Neural progenitor cell (in vitro differentiated cells): Measurements from ENCODE around the gene SLC2A13. TPM values are rescaled to one million over a fixed set of nuclear protein-coding genes. Genes with fewer than 3 reads are reported as not detected.

ENCODE experiments used
- DNase-seq: peaks from one replicate; pipeline ENCODE4 v3.0.0-alpha.2; 2016; ENCODE audit warnings: low spot score
- H2AFZ ChIP-seq: fragments of 200-600 bp; sonication (generic); replicated peaks from 2 replicates; pipeline ENCODE4 v1.6.1; 2016; ENCODE audit warnings: antibody characterized with exemption
- H3F3A ChIP-seq: fragments of 200-600 bp; sonication (generic); 2 replicates; pipeline ENCODE4 v1.6.1; 2016; ENCODE audit warnings: antibody characterized with exemption, low read depth
- H3K27ac ChIP-seq: fragments of 200-600 bp; sonication (generic); 2 replicates; pipeline ENCODE4 v1.5.1; 2016; ENCODE audit warnings: mild to moderate bottlenecking
- H3K27me3 ChIP-seq: fragments of 200-600 bp; sonication (generic); 2 replicates; pipeline ENCODE4 v1.6.1; 2016; ENCODE audit warnings: mild to moderate bottlenecking, moderate library complexity
- H3K36me3 ChIP-seq: fragments of 200-600 bp; sonication (generic); 2 replicates; pipeline ENCODE4 v1.5.1; 2016
- H3K4me1 ChIP-seq: fragments of 200-600 bp; sonication (generic); 2 replicates; pipeline ENCODE4 v1.6.1; 2016; ENCODE audit warnings: mixed run types
- H3K4me2 ChIP-seq: fragments of 200-600 bp; sonication (generic); 2 replicates; pipeline ENCODE4 v1.6.1; 2016
- H3K4me3 ChIP-seq: fragments of 200-600 bp; sonication (generic); 2 replicates; pipeline ENCODE4 v1.5.1; 2016
- H3K79me2 ChIP-seq: fragments of 200-600 bp; sonication (generic); 2 replicates; pipeline ENCODE4 v1.6.1; 2016; ENCODE audit warnings: low read depth
- H3K9ac ChIP-seq: fragments of 200-600 bp; sonication (generic); 2 replicates; pipeline ENCODE4 v1.6.1; 2016
- H3K9me3 ChIP-seq: fragments of 200-600 bp; sonication (generic); 2 replicates; pipeline ENCODE4 v1.5.1; 2016; ENCODE audit warnings: low read depth
- H4K20me1 ChIP-seq: fragments of 200-600 bp; sonication (generic); 2 replicates; pipeline ENCODE4 v1.6.1; 2016; ENCODE audit warnings: low read depth
- H3K27ac Mint-ChIP-seq: 3 replicates; pipeline ENCODE4 v1.8.0; 2021; ENCODE audit warnings: mixed read lengths
- H3K27me3 Mint-ChIP-seq: 2 replicates; pipeline ENCODE4 v1.8.0; 2022; ENCODE audit warnings: low read depth, mild to moderate bottlenecking, inconsistent platforms, moderate library complexity, mixed read lengths; ENCODE audit not compliant: insufficient read depth
- H3K36me3 Mint-ChIP-seq: 3 replicates; pipeline ENCODE4 v1.8.0; 2021; ENCODE audit warnings: mixed read lengths
- H3K4me1 Mint-ChIP-seq: 3 replicates; pipeline ENCODE4 v1.8.0; 2021; ENCODE audit warnings: mixed read lengths
- H3K4me3 Mint-ChIP-seq: 3 replicates; pipeline ENCODE4 v1.8.0; 2021; ENCODE audit warnings: mild to moderate bottlenecking, moderate library complexity, mixed read lengths
- H3K9me3 Mint-ChIP-seq: 3 replicates; pipeline ENCODE4 v1.8.0; 2020; ENCODE audit warnings: mixed read lengths
- EZH2 ChIP-seq: fragments of 200-600 bp; sonication (generic); IDR thresholded peaks from 2 replicates; pipeline ENCODE4 v1.6.1; 2017; ENCODE audit warnings: antibody characterized with exemption, mild to moderate bottlenecking, moderate library complexity
- EZH2phosphoT487 ChIP-seq: fragments of 200-600 bp; sonication (generic); IDR thresholded peaks from 2 replicates; pipeline ENCODE4 v1.6.1; 2017; ENCODE audit warnings: antibody characterized with exemption
- total RNA-seq: library from RNA; depleted of rRNA; stranded (reverse); fragments of >200 nt; gene quantifications from 2 replicates; pipeline ENCODE4 v1.2.3, GENCODE V29; 2015; ENCODE audit warnings: low replicate concordance
- TF ChIP-seq, protein P1 (sequence below): fragments of 200-600 bp; sonication (generic); IDR thresholded peaks from 2 replicates; pipeline ENCODE4 v1.5.1; 2017; ENCODE audit warnings: antibody characterized with exemption, mild to moderate bottlenecking

Gene SLC2A13
- total RNA-seq, 1 donor from 2014 or later = 11.1 TPM

GRCh38 chr12:40098406-40099145 lies 7.3 kb downstream of the SLC2A13 start:
- H3K27me3 Mint-ChIP-seq = no peaks in the 10 kb centered on the region
- no peaks in the 10 kb centered on the region for H3K36me3 ChIP-seq
- H3K9me3 Mint-ChIP-seq = no peaks in the 10 kb centered on the region
- no peak overlapping the region for H3K4me3 Mint-ChIP-seq
- no peak overlapping the region for H3K9ac ChIP-seq
- no peak overlapping the region for H2AFZ ChIP-seq
- no peaks in the 10 kb centered on the region for H4K20me1 ChIP-seq
- H3K79me2 ChIP-seq = no peaks in the 10 kb centered on the region
- H3K4me3 ChIP-seq = no peak overlapping the region
- no peak for TF ChIP-seq EZH2phosphoT487
- no peak for TF ChIP-seq EZH2
- TF ChIP-seq, protein P1, sequence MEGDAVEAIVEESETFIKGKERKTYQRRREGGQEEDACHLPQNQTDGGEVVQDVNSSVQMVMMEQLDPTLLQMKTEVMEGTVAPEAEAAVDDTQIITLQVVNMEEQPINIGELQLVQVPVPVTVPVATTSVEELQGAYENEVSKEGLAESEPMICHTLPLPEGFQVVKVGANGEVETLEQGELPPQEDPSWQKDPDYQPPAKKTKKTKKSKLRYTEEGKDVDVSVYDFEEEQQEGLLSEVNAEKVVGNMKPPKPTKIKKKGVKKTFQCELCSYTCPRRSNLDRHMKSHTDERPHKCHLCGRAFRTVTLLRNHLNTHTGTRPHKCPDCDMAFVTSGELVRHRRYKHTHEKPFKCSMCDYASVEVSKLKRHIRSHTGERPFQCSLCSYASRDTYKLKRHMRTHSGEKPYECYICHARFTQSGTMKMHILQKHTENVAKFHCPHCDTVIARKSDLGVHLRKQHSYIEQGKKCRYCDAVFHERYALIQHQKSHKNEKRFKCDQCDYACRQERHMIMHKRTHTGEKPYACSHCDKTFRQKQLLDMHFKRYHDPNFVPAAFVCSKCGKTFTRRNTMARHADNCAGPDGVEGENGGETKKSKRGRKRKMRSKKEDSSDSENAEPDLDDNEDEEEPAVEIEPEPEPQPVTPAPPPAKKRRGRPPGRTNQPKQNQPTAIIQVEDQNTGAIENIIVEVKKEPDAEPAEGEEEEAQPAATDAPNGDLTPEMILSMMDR = no peak
- no peak overlapping the region for H3K27ac Mint-ChIP-seq
- H3K4me1 Mint-ChIP-seq = peaks cover 5% of the 10 kb centered on the region
- no peak overlapping the region for H3K27ac ChIP-seq
- peaks cover 7% of the 10 kb centered on the region for H3K36me3 Mint-ChIP-seq
- H3K4me2 ChIP-seq = no peak overlapping the region
- H3F3A ChIP-seq = no peaks in the 10 kb centered on the region
- no peaks in the 10 kb centered on the region for H3K4me1 ChIP-seq
- no peaks in the 10 kb centered on the region for H3K9me3 ChIP-seq
- no peaks in the 10 kb centered on the region for H3K27me3 ChIP-seq
- no peak for DNase-seq

DNA sequence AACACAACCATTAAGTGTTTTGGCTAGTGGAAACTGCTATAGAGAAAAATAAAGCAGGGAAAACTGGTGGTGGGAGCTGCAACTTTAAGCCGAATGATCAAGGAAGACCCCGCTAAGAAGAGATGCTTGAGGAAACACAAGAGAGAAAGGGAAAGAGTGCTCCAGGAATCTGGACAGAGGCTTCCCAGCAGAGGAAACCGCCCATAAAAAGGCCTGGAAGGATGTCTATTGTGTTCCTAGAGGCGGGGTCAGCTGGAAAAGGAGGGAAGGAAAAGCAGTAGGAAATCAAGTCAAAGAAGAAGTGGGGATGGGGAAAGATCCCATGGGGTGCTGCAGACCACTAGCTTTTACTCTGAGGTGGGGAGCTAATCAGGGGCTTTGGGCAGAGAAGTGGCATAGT lies 12.4 kb downstream of the SLC2A13 start:
- Histone ChIP-seq H3K4me3 (no peak overlapping the region), H3K27ac (no peak overlapping the region), H3K9ac (no peak overlapping the region), H3K9me3 (no peaks in the 10 kb centered on the region), H3K4me1 (no peaks in the 10 kb centered on the region), H3K79me2 (no peaks in the 10 kb centered on the region), H3K27me3 (no peaks in the 10 kb centered on the region), H3K36me3 (no peaks in the 10 kb centered on the region), H3K4me2 (no peak overlapping the region), H4K20me1 (no peaks in the 10 kb centered on the region), H2AFZ (no peak overlapping the region), H3F3A (no peaks in the 10 kb centered on the region)
- H3K9me3 Mint-ChIP-seq = no peaks in the 10 kb centered on the region
- TF ChIP-seq EZH2 (no peak), EZH2phosphoT487 (no peak)
- TF ChIP-seq, protein P1 = no peak
- no peak overlapping the region for H3K4me3 Mint-ChIP-seq
- H3K4me1 Mint-ChIP-seq = no peaks in the 10 kb centered on the region
- H3K27me3 Mint-ChIP-seq = no peaks in the 10 kb centered on the region
- no peak for DNase-seq
- no peak overlapping the region for H3K27ac Mint-ChIP-seq
- H3K36me3 Mint-ChIP-seq = peaks cover 10% of the 10 kb centered on the region

DNA sequence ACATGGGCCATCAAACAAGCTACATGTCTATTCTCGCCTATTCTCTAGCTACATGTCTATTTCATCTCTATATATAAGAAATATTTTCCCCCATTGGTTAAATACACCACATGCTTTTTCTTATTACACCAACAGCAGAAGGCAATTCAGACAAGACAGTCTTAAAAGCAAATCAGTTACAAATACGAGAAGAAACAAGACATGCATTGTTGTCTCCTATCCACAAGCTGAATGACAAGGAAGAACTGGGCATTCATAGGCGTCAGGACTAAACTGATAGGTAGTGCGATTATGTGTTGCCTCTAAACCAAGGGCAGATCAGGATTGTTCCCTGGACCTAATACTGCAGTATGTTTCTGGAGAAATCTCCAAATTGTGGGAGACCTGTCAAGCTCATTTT lies 19.4 kb downstream of the SLC2A13 start:
- H3K9me3 ChIP-seq = no peaks in the 10 kb centered on the region
- H3K79me2 ChIP-seq = no peaks in the 10 kb centered on the region
- H3K4me3 Mint-ChIP-seq = no peak overlapping the region
- TF ChIP-seq, protein P1 = no peak
- no peak for TF ChIP-seq EZH2
- no peak for TF ChIP-seq EZH2phosphoT487
- no peak overlapping the region for H3K27ac Mint-ChIP-seq
- no peak for DNase-seq
- peaks cover 4% of the 10 kb centered on the region for H3K4me1 ChIP-seq
- H3K36me3 ChIP-seq = no peaks in the 10 kb centered on the region
- H3F3A ChIP-seq = no peaks in the 10 kb centered on the region
- H3K4me3 ChIP-seq = no peak overlapping the region
- H2AFZ ChIP-seq = no peak overlapping the region
- peaks cover 2% of the 10 kb centered on the region for H3K4me1 Mint-ChIP-seq
- H3K4me2 ChIP-seq = no peak overlapping the region
- no peak overlapping the region for H3K9ac ChIP-seq
- no peak overlapping the region for H3K27ac ChIP-seq
- no peaks in the 10 kb centered on the region for H3K27me3 ChIP-seq
- no peaks in the 10 kb centered on the region for H3K27me3 Mint-ChIP-seq
- H3K9me3 Mint-ChIP-seq = peaks cover 1% of the 10 kb centered on the region
- H4K20me1 ChIP-seq = no peaks in the 10 kb centered on the region
- H3K36me3 Mint-ChIP-seq = peaks cover 10% of the 10 kb centered on the region
